Measurements from ENCODE around the gene GNPTG.

Gene GNPTG

GRCh38 chr16:1379304-1380076, 27.8 kb downstream of the GNPTG start:
- TF ChIP-seq CTCF (IDR thresholded peaks at IDR 0.05; ENCODE audit: insufficient read depth, low read depth, low read length, missing control alignments): peak; percentile 5
- H3K4me3 ChIP-seq (ENCODE audit: low read depth, low read length): peak overlapping the region; percentile 67
- peak; percentile 75 for DNase-seq (ENCODE audit: low read depth)

DNA sequence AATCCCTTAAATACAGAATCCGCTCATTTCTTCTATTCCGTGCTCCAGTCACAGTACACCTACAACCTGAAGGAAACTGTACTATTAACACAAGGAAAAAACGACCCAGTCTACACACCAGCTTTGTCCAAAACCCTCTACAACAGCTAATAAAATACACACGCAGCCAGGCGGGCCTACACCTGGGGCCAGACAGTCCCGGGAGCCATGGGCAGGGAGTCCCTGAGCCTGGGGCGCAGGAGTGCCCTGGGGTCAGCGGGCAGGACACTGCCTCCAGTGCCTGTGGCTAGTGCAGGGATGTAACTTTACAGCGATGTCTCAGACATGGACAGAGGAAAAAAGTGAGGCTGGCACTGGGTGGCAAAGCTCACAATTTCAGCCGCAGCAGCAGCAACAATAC, 28.5 kb downstream of the GNPTG start:
- H3K4me3 ChIP-seq (ENCODE audit: low read depth, low read length): no peak overlapping the region
- DNase-seq (ENCODE audit: low read depth): no peak
- TF ChIP-seq CTCF (IDR thresholded peaks at IDR 0.05; ENCODE audit: insufficient read depth, low read depth, low read length, missing control alignments): no peak

DNA sequence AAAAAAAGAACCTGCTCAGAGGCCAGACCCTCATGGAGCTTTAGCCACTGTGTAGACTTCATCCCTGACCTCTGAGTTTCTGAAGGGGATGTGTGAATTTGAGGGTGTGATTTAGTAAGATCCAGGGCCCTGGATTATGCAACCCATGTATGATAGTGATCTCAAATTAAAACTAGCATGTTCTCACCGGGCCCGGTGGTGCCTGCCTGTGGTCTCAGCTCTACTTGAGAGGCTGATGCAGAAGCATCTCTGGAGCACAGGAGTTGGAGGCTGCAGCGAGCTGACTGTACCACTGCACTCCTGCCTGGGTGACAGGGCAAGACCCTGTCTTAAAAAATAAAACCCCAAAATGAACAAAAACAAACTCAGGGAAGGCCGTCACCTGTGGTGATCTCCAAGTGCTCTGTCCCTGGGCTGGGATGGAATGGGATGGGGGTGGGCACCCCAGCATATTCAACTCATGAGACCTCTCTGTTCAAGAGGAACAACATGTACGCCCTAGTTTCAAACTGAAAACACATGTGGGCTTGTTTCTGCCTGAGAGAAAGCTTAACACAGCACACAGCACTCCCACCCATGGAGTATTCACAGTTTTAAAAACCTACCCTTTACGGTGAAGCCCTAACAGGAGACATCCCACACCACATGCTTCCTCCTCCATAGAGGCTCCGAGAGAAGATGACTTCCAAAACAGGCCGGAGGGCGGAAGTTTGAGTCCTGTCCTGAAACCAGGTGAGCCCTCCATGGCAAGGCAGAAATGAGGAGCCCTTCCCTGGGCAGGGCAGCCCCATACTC, 30.1 kb downstream of the GNPTG start:
- H3K4me3 ChIP-seq (ENCODE audit: low read depth, low read length): no peak overlapping the region
- no peak for DNase-seq (ENCODE audit: low read depth)
- TF ChIP-seq CTCF (IDR thresholded peaks at IDR 0.05; ENCODE audit: insufficient read depth, low read depth, low read length, missing control alignments): no peak

GRCh38 chr16:1383556-1383955, 31.8 kb downstream of the GNPTG start:
- no peak for TF ChIP-seq CTCF (IDR thresholded peaks at IDR 0.05; ENCODE audit: insufficient read depth, low read depth, low read length, missing control alignments)
- no peak for DNase-seq (ENCODE audit: low read depth)

GRCh38 chr16:1385232-1385631, 33.5 kb downstream of the GNPTG start:
- DNase-seq (ENCODE audit: low read depth): no peak
- TF ChIP-seq CTCF (IDR thresholded peaks at IDR 0.05; ENCODE audit: insufficient read depth, low read depth, low read length, missing control alignments): no peak
- H3K4me3 ChIP-seq (ENCODE audit: low read depth, low read length): no peak overlapping the region

More at GRCh38 chr16:1383556-1383955, 31.8 kb downstream of the GNPTG start:
- H3K4me3 ChIP-seq (ENCODE audit: low read depth, low read length): no peak overlapping the region

DNA sequence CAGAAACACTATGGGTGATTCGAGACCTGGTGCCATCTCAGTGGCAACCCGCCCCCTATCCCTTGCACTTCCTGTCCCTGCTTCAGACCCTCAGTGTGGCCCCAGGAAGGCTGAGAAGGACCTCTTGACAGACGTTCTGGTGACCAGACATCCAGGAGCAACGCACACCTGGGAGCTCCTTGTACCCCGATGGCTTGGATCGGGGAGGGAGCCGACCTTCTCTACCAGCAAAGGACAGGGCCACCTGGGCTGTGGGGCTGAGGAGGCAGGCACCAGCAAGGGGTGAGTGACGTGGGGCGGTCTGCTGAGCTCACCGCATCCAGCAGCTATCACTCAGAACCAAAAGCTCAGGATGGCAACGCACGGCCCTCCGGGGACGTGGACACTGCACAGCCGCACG, 35.6 kb downstream of the GNPTG start:
- TF ChIP-seq CTCF (IDR thresholded peaks at IDR 0.05; ENCODE audit: insufficient read depth, low read depth, low read length, missing control alignments): no peak
- no peak overlapping the region for H3K4me3 ChIP-seq (ENCODE audit: low read depth, low read length)
- no peak for DNase-seq (ENCODE audit: low read depth)
